Measurements from ENCODE around the gene SRSF2.
"Not testable (repeated sequence)": the region's sequence is repeated elsewhere in the genome, so short reads cannot be mapped to it uniquely, and the experiment has no call there.

SRSF2 gene

GRCh38 chr17:76701471-76701967 lies 35.6 kb downstream of the SRSF2 start:
- H3K4me3 ChIP-seq (ENCODE audit: low read depth, low read length): no peak overlapping the region
- no peak for DNase-seq (ENCODE audit: low read depth)
- no peak for TF ChIP-seq CTCF (IDR thresholded peaks at IDR 0.05; ENCODE audit: low read depth, low read length, missing control alignments)

GRCh38 chr17:76700617-76701470 lies 36.3 kb downstream of the SRSF2 start:
- no peak for TF ChIP-seq CTCF (IDR thresholded peaks at IDR 0.05; ENCODE audit: low read depth, low read length, missing control alignments)
- H3K4me3 ChIP-seq (ENCODE audit: low read depth, low read length): no peak overlapping the region
- DNase-seq (ENCODE audit: low read depth): no peak

GRCh38 chr17:76700270-76700616 lies 36.9 kb downstream of the SRSF2 start:
- TF ChIP-seq CTCF (IDR thresholded peaks at IDR 0.05; ENCODE audit: low read depth, low read length, missing control alignments): no peak
- no peak for DNase-seq (ENCODE audit: low read depth)
- no peak overlapping the region for H3K4me3 ChIP-seq (ENCODE audit: low read depth, low read length)

- DNase-seq (ENCODE audit: low read depth); H3K4me3 ChIP-seq (ENCODE audit: low read depth, low read length): not testable (repeated sequence)
Observed at GRCh38 chr17:76698466-76698977, 38.6 kb downstream of the SRSF2 start.

GRCh38 chr17:76697702-76698465 lies 39.2 kb downstream of the SRSF2 start:
- no peak overlapping the region for H3K4me3 ChIP-seq (ENCODE audit: low read depth, low read length)
- no peak for DNase-seq (ENCODE audit: low read depth)
- TF ChIP-seq CTCF (IDR thresholded peaks at IDR 0.05; ENCODE audit: low read depth, low read length, missing control alignments): no peak

GRCh38 chr17:76696763-76697701 lies 40.1 kb downstream of the SRSF2 start:
- peak; percentile 52 for DNase-seq (ENCODE audit: low read depth)
- TF ChIP-seq CTCF (IDR thresholded peaks at IDR 0.05; ENCODE audit: low read depth, low read length, missing control alignments): no peak
- no peak overlapping the region for H3K4me3 ChIP-seq (ENCODE audit: low read depth, low read length)
